Mammary epithelial cell (primary cell): ENCODE data around the gene ENPP6.

Experiments
- EZH2 ChIP-seq: IDR thresholded peaks from 2 replicates; pipeline ENCODE4 v1.6.1; 2012; ENCODE audit warnings: low read length, inconsistent platforms, borderline replicate concordance
- TF ChIP-seq, protein P1 (sequence below), 2 donors: IDR thresholded peaks in 1 of 2; conservative IDR thresholded peaks in 1 of 2; 2 replicates each; pipeline ENCODE4 v1.5.1; 2011 to 2012; ENCODE audit warnings: inconsistent platforms in 2 of 2, low read length in 2 of 2, mild to moderate bottlenecking in 2 of 2, control low read depth in 1 of 2, low read depth in 1 of 2; ENCODE audit not compliant: insufficient read depth in 1 of 2; ENCODE audit errors: extremely low read depth in 1 of 2

DNA sequence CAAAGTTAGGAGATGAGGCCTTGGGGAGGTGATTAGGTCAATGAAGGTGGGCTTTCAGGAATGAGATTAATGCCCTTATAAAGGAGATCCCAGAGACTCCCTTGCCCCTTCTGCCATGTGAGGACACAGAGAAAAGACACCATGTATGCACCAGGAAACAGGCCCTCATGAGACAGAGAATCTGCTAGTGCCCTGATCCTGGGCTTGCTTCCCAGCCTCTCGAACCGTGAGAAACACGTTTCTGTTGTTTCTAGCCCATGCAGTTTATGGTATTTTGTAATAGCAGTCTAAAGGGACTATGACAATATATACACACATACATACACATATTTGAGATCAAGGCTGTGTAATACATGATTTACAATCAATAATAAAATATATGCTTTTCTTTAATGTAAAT lies 41.4 kb upstream of the ENPP6 start:
- TF ChIP-seq, protein P1, sequence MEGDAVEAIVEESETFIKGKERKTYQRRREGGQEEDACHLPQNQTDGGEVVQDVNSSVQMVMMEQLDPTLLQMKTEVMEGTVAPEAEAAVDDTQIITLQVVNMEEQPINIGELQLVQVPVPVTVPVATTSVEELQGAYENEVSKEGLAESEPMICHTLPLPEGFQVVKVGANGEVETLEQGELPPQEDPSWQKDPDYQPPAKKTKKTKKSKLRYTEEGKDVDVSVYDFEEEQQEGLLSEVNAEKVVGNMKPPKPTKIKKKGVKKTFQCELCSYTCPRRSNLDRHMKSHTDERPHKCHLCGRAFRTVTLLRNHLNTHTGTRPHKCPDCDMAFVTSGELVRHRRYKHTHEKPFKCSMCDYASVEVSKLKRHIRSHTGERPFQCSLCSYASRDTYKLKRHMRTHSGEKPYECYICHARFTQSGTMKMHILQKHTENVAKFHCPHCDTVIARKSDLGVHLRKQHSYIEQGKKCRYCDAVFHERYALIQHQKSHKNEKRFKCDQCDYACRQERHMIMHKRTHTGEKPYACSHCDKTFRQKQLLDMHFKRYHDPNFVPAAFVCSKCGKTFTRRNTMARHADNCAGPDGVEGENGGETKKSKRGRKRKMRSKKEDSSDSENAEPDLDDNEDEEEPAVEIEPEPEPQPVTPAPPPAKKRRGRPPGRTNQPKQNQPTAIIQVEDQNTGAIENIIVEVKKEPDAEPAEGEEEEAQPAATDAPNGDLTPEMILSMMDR (conservative IDR thresholded peaks at IDR 0.05 in 1 of 2, IDR thresholded peaks at IDR 0.05 in 1 of 2; ENCODE audit: extremely low read depth in 1 of 2, insufficient read depth in 1 of 2, low read depth in 1 of 2, low read length in 2 of 2): no peak
- TF ChIP-seq EZH2: no peak
